GM23338 (cell line): ENCODE data around the gene CDIPT. TPM values are rescaled to one million over a fixed set of nuclear protein-coding genes. Genes with fewer than 3 reads are reported as not detected.

Experiments used
- ATAC-seq: fragments of 200-7000 bp; cut with Tn5 transposase; 3 replicates; pipeline ENCODE4 v1.9.1; 2020
- DNase-seq: peaks from one replicate; pipeline ENCODE4 v3.0.0-alpha.2; 2015; ENCODE audit warnings: low spot score
- H2AFZ ChIP-seq: fragments of 200-600 bp; sonication (generic); 2 replicates; pipeline ENCODE4 v1.8.0; 2016; ENCODE audit warnings: antibody characterized with exemption, mild to moderate bottlenecking, moderate library complexity
- H3F3A ChIP-seq: fragments of 200-600 bp; sonication (generic); replicated peaks from 2 replicates; pipeline ENCODE4 v1.8.0; 2017; ENCODE audit warnings: antibody characterized with exemption, mixed run types, low read depth
- H3K27ac ChIP-seq: fragments of 200-600 bp; sonication (generic); 2 replicates; pipeline ENCODE4 v1.6.1; 2016; ENCODE audit warnings: low read depth
- H3K27me3 ChIP-seq: fragments of 200-600 bp; sonication (generic); 2 replicates; pipeline ENCODE4 v1.8.0; 2016; ENCODE audit warnings: mild to moderate bottlenecking, mixed run types, moderate library complexity; ENCODE audit not compliant: insufficient read depth
- H3K36me3 ChIP-seq: fragments of 200-600 bp; sonication (generic); 2 replicates; pipeline ENCODE4 v1.8.0; 2016; ENCODE audit warnings: mild to moderate bottlenecking; ENCODE audit not compliant: insufficient read depth
- H3K4me1 ChIP-seq: fragments of 200-600 bp; sonication (generic); 2 replicates; pipeline ENCODE4 v1.8.0; 2016; ENCODE audit warnings: mild to moderate bottlenecking, moderate library complexity; ENCODE audit not compliant: insufficient read depth
- H3K4me2 ChIP-seq: fragments of 200-600 bp; sonication (generic); 2 replicates; pipeline ENCODE4 v1.7.1; 2017; ENCODE audit warnings: mixed run types
- H3K4me3 ChIP-seq: fragments of 200-600 bp; sonication (generic); 2 replicates; pipeline ENCODE4 v1.6.1; 2016; ENCODE audit warnings: mixed run types
- H3K79me2 ChIP-seq: fragments of 200-600 bp; sonication (generic); replicated peaks from 2 replicates; pipeline ENCODE4 v1.8.0; 2017; ENCODE audit warnings: mild to moderate bottlenecking; ENCODE audit not compliant: insufficient read depth
- H3K9me2 ChIP-seq: fragments of 200-600 bp; sonication (generic); 2 replicates; pipeline ENCODE4 v1.8.0; 2017; ENCODE audit not compliant: insufficient read depth
- H4K20me1 ChIP-seq: fragments of 200-600 bp; sonication (generic); replicated peaks from 2 replicates; pipeline ENCODE4 v1.8.0; 2017; ENCODE audit warnings: mild to moderate bottlenecking; ENCODE audit not compliant: insufficient read depth
- H3K27ac Mint-ChIP-seq: 2 replicates; pipeline ENCODE4 v1.8.0; 2020; ENCODE audit warnings: inconsistent platforms, mild to moderate bottlenecking, moderate library complexity, mixed read lengths
- H3K27me3 Mint-ChIP-seq: 3 replicates; pipeline ENCODE4 v1.8.0; 2022; ENCODE audit warnings: low read depth, mild to moderate bottlenecking, moderate library complexity, mixed read lengths, inconsistent platforms; ENCODE audit not compliant: insufficient read depth, poor library complexity
- H3K36me3 Mint-ChIP-seq: 3 replicates; pipeline ENCODE4 v1.8.0; 2021; ENCODE audit warnings: low read depth, mild to moderate bottlenecking, inconsistent platforms, moderate library complexity, mixed read lengths
- H3K4me1 Mint-ChIP-seq: 3 replicates; pipeline ENCODE4 v1.8.0; 2020; ENCODE audit warnings: mild to moderate bottlenecking, inconsistent platforms, mixed read lengths
- H3K4me3 Mint-ChIP-seq: 3 replicates; pipeline ENCODE4 v1.8.0; 2021; ENCODE audit warnings: moderate library complexity, mild to moderate bottlenecking, inconsistent platforms, mixed read lengths
- H3K9me3 Mint-ChIP-seq: 3 replicates; pipeline ENCODE4 v1.8.0; 2020; ENCODE audit warnings: moderate library complexity, mild to moderate bottlenecking, inconsistent platforms, mixed read lengths
- CREB1 ChIP-seq: fragments of 250-450 bp; sonication (Bioruptor Pico); IDR thresholded peaks from 2 replicates; pipeline ENCODE4 v1.5.0; 2020; ENCODE audit warnings: low read depth, mild to moderate bottlenecking, moderate library complexity
- CTCF ChIP-seq, 2 experiments: fragments of 200-600 bp in 1 of 2; sonication (generic) in 1 of 2; conservative IDR thresholded peaks; 2 replicates each; pipeline versions ENCODE4 v1.5.1 to v1.6.1; 2016 to 2017; ENCODE audit warnings: antibody characterized with exemption in 2 of 2, low read depth in 2 of 2, mild to moderate bottlenecking in 2 of 2, moderate library complexity in 1 of 2
- EZH2phosphoT487 ChIP-seq: fragments of 200-600 bp; sonication (generic); IDR thresholded peaks from one replicate; pipeline ENCODE4 v1.8.1; 2018; ENCODE audit warnings: antibody characterized with exemption; ENCODE audit not compliant: unreplicated experiment
- JUNB ChIP-seq: IDR thresholded peaks from one replicate; pipeline ENCODE4 v1.6.1; 2016; ENCODE audit warnings: antibody characterized with exemption; ENCODE audit not compliant: unreplicated experiment
- NANOG ChIP-seq: IDR thresholded peaks from 2 replicates; pipeline ENCODE4 v1.6.1; 2016; ENCODE audit warnings: antibody characterized with exemption, borderline replicate concordance
- POLR2AphosphoS5 ChIP-seq: IDR thresholded peaks from 2 replicates; pipeline ENCODE4 v1.6.1; 2016; ENCODE audit warnings: antibody characterized with exemption, low read depth
- REST ChIP-seq: IDR thresholded peaks from one replicate; pipeline ENCODE4 v1.6.1; 2018; ENCODE audit warnings: antibody characterized with exemption; ENCODE audit not compliant: unreplicated experiment
- STAT1 ChIP-seq: IDR thresholded peaks from one replicate; pipeline ENCODE4 v1.6.1; 2016; ENCODE audit warnings: antibody characterized with exemption; ENCODE audit not compliant: unreplicated experiment
- ZNF114 ChIP-seq: fragments of 250-450 bp; sonication (Bioruptor Pico); IDR thresholded peaks from 2 replicates; pipeline ENCODE4 v1.5.0; 2020; ENCODE audit warnings: mild to moderate bottlenecking, moderate library complexity
- ZNF331 ChIP-seq: fragments of 250-450 bp; sonication (Bioruptor Pico); IDR thresholded peaks from 2 replicates; pipeline ENCODE4 v1.5.0; 2020; ENCODE audit warnings: low read depth, mild to moderate bottlenecking, moderate library complexity
- polyA plus RNA-seq: library from polyadenylated mRNA; unstranded; fragments of >200 nt; fragmentation: Nextera tagmentation; extraction: Ambion mirVana; gene quantifications from 2 replicates; pipeline ENCODE4 v1.2.1, GENCODE V29; 2016
- total RNA-seq: library from RNA; depleted of rRNA; stranded (reverse); fragments of >200 nt; shearing (Covaris generic); gene quantifications from 2 replicates; pipeline ENCODE4 v1.2.3, GENCODE V29; 2014
- TF ChIP-seq, protein P1 (sequence below): fragments of 250-450 bp; sonication (Bioruptor Pico); IDR thresholded peaks from 2 replicates; pipeline ENCODE4 v1.5.0; 2020; ENCODE audit warnings: mild to moderate bottlenecking, moderate library complexity

CDIPT gene
- total and polyA plus RNA-seq, 2 experiments from 2014 or later: 36.2 to 78.1 TPM

GRCh38 chr16:29839822-29840221, 23.2 kb downstream of the CDIPT start:
- no peaks in the 10 kb centered on the region for H3K4me1 ChIP-seq
- TF ChIP-seq POLR2AphosphoS5 (no peak), EZH2phosphoT487 (no peak), CTCF (conservative IDR thresholded peaks at IDR 0.05; ENCODE audit: low read depth in 2 of 2) (no peak), ZNF331 (CRISPR knock-in tag) (no peak), CREB1 (CRISPR knock-in tag) (no peak), STAT1 (no peak), REST (no peak), ZNF114 (CRISPR knock-in tag) (no peak), NANOG (no peak), JUNB (no peak)
- TF ChIP-seq, protein P1, sequence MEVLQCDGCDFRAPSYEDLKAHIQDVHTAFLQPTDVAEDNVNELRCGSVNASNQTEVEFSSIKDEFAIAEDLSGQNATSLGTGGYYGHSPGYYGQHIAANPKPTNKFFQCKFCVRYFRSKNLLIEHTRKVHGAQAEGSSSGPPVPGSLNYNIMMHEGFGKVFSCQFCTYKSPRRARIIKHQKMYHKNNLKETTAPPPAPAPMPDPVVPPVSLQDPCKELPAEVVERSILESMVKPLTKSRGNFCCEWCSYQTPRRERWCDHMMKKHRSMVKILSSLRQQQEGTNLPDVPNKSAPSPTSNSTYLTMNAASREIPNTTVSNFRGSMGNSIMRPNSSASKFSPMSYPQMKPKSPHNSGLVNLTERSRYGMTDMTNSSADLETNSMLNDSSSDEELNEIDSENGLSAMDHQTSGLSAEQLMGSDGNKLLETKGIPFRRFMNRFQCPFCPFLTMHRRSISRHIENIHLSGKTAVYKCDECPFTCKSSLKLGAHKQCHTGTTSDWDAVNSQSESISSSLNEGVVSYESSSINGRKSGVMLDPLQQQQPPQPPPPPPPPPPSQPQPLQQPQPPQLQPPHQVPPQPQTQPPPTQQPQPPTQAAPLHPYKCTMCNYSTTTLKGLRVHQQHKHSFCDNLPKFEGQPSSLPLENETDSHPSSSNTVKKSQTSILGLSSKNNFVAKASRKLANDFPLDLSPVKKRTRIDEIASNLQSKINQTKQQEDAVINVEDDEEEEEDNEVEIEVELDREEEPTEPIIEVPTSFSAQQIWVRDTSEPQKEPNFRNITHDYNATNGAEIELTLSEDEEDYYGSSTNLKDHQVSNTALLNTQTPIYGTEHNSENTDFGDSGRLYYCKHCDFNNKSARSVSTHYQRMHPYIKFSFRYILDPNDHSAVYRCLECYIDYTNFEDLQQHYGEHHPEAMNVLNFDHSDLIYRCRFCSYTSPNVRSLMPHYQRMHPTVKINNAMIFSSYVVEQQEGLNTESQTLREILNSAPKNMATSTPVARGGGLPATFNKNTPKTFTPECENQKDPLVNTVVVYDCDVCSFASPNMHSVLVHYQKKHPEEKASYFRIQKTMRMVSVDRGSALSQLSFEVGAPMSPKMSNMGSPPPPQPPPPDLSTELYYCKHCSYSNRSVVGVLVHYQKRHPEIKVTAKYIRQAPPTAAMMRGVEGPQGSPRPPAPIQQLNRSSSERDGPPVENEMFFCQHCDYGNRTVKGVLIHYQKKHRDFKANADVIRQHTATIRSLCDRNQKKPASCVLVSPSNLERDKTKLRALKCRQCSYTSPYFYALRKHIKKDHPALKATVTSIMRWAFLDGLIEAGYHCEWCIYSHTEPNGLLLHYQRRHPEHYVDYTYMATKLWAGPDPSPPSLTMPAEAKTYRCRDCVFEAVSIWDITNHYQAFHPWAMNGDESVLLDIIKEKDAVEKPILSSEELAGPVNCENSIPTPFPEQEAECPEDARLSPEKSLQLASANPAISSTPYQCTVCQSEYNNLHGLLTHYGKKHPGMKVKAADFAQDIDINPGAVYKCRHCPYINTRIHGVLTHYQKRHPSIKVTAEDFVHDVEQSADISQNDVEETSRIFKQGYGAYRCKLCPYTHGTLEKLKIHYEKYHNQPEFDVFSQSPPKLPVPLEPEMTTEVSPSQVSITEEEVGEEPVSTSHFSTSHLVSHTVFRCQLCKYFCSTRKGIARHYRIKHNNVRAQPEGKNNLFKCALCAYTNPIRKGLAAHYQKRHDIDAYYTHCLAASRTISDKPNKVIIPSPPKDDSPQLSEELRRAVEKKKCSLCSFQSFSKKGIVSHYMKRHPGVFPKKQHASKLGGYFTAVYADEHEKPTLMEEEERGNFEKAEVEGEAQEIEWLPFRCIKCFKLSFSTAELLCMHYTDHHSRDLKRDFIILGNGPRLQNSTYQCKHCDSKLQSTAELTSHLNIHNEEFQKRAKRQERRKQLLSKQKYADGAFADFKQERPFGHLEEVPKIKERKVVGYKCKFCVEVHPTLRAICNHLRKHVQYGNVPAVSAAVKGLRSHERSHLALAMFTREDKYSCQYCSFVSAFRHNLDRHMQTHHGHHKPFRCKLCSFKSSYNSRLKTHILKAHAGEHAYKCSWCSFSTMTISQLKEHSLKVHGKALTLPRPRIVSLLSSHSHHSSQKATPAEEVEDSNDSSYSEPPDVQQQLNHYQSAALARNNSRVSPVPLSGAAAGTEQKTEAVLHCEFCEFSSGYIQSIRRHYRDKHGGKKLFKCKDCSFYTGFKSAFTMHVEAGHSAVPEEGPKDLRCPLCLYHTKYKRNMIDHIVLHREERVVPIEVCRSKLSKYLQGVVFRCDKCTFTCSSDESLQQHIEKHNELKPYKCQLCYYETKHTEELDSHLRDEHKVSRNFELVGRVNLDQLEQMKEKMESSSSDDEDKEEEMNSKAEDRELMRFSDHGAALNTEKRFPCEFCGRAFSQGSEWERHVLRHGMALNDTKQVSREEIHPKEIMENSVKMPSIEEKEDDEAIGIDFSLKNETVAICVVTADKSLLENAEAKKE (CRISPR knock-in tag): no peak
- H3K4me2 ChIP-seq: no peak overlapping the region
- Mint-ChIP-seq H3K9me3 (no peaks in the 10 kb centered on the region), H3K36me3 (no peaks in the 10 kb centered on the region), H3K4me3 (no peak overlapping the region), H3K27ac (no peak overlapping the region), H3K4me1 (no peaks in the 10 kb centered on the region; the same call in 2 of the 3 replicates), H3K27me3 (peaks cover 6% of the 10 kb centered on the region)
- no peaks in the 10 kb centered on the region for H4K20me1 ChIP-seq
- no peaks in the 10 kb centered on the region for H3K79me2 ChIP-seq
- DNase-seq (no peak), ATAC-seq (no peak)
- H3F3A ChIP-seq: no peaks in the 10 kb centered on the region
- H3K4me3 ChIP-seq: no peak overlapping the region
- H3K27ac ChIP-seq: no peak overlapping the region
- H3K9me2 ChIP-seq: no peaks in the 10 kb centered on the region
- no peaks in the 10 kb centered on the region for H3K27me3 ChIP-seq
- no peak overlapping the region for H2AFZ ChIP-seq
- H3K36me3 ChIP-seq: no peaks in the 10 kb centered on the region
